ENCODE data around the gene MISFA.
"Not testable (repeated sequence)": the region's sequence is repeated elsewhere in the genome, so short reads cannot be mapped to it uniquely, and the experiment has no call there.

The MISFA gene

DNA sequence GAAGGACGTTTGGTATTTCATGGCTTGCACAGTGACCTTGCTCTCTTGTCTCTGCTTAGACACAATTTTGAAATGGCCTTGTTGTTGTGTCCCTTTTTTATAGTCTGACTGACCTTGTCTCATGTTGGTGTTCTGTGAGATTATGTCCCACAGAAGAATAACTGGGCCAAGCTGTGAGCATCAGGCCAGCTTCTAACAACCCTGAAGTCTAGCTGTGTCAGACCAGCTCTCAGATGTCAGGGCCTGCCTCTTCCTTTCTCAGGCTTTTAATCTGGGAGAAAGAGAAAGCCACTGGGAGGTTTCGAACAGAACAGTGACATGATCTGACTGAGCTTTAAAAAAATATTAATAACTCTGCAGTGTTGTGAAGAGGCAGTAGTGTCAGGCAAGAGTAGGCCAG is 9.0 kb upstream of the MISFA start:
- FAIRE-seq (peak; percentile 66), DNase-seq (ENCODE audit: insufficient read length) (no peak)
- TF ChIP-seq POLR2AphosphoS5 (IDR thresholded peaks at IDR 0.05; ENCODE audit: low read depth, low read length) = no peak
- TF ChIP-seq POLR2A (IDR thresholded peaks at IDR 0.05; ENCODE audit: low read depth, low read length) = no peak
- no peak for TF ChIP-seq TAF1 (IDR thresholded peaks at IDR 0.05; ENCODE audit: borderline replicate concordance, low read depth, low read length)

- DNase-seq (ENCODE audit: insufficient read length); FAIRE-seq: not testable (repeated sequence)
Measured at GRCh38 chr11:18594088-18594487, 5.5 kb upstream of the MISFA start.

GRCh38 chr11:18594999-18595749 is 4.4 kb upstream of the MISFA start:
- DNase-seq (ENCODE audit: insufficient read length) = no peak
- no peak for FAIRE-seq
- TF ChIP-seq POLR2A (IDR thresholded peaks at IDR 0.05; ENCODE audit: low read depth, low read length) = no peak
- TF ChIP-seq POLR2AphosphoS5 (IDR thresholded peaks at IDR 0.05; ENCODE audit: low read depth, low read length) = no peak
- no peak for TF ChIP-seq TAF1 (IDR thresholded peaks at IDR 0.05; ENCODE audit: borderline replicate concordance, low read depth, low read length)

DNA sequence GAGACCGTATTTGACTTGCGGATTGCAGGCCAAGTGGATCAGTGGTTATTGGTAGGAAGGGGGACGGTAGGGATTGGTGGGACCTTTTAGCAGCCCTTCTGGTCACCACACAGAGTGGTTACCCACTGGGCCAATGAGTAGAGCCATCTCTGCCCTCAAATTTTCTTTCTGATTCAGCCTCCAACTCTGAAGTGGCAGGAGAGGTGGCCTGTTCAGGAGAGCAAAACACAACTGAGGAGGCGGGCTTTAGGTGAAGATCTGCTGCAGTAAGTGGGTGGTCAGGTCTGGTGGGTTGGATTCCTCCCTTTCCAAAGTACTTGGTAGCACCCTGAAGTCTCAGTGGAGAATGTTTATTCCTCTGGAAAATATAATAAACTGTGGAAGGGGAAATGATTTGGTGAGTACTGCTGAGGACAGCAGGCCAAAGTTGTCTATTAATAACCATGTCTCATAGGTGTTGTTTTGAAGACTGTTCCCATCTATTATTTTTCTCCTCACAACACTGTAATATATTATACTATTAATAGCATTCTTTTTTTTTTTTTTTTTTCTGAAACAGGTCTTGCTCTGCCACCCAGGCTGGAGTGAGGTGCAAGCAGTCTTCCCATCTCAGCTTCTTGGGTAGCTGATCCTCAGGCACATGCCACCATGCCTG is 1.5 kb downstream of the MISFA start:
- FAIRE-seq = no peak
- no peak for DNase-seq (ENCODE audit: insufficient read length)
- TF ChIP-seq POLR2AphosphoS5 (IDR thresholded peaks at IDR 0.05; ENCODE audit: low read depth, low read length) = no peak
- no peak for TF ChIP-seq POLR2A (IDR thresholded peaks at IDR 0.05; ENCODE audit: low read depth, low read length)
- no peak for TF ChIP-seq TAF1 (IDR thresholded peaks at IDR 0.05; ENCODE audit: borderline replicate concordance, low read depth, low read length)

- FAIRE-seq (no peak), DNase-seq (ENCODE audit: insufficient read length) (no peak)
- TF ChIP-seq TAF1 (IDR thresholded peaks at IDR 0.05; ENCODE audit: borderline replicate concordance, low read depth, low read length) (no peak), POLR2AphosphoS5 (IDR thresholded peaks at IDR 0.05; ENCODE audit: low read depth, low read length) (no peak), POLR2A (IDR thresholded peaks at IDR 0.05; ENCODE audit: low read depth, low read length) (no peak)
Measured at GRCh38 chr11:18608376-18608775, 8.8 kb downstream of the MISFA start.

DNA sequence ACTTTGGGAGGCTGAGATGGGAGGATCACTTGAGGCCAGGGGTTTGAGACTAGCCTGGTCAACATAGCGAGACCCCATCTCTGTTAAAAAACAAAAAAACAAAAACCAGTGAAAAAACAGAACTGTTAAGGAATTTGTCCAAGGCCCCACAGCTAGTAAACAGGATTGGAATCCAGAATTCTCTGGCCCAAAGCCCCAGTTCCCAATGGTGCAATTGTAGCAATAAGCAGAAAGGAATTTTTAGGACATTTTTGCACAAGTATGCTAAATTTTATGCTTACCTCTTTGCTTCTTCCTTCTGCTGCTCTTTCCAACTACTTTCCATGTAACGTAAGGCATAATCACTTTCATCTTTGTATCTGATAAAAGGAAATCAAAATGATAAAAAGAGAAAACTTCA is 11.6 kb downstream of the MISFA start:
- FAIRE-seq = no peak
- no peak for TF ChIP-seq POLR2AphosphoS5 (IDR thresholded peaks at IDR 0.05; ENCODE audit: low read depth, low read length)
- no peak for TF ChIP-seq TAF1 (IDR thresholded peaks at IDR 0.05; ENCODE audit: borderline replicate concordance, low read depth, low read length)
- TF ChIP-seq POLR2A (IDR thresholded peaks at IDR 0.05; ENCODE audit: low read depth, low read length) = no peak
- DNase-seq (ENCODE audit: insufficient read length) = no peak

- FAIRE-seq (no peak), DNase-seq (ENCODE audit: insufficient read length) (no peak)
- TF ChIP-seq TAF1 (IDR thresholded peaks at IDR 0.05; ENCODE audit: borderline replicate concordance, low read depth, low read length) = no peak
- no peak for TF ChIP-seq POLR2A (IDR thresholded peaks at IDR 0.05; ENCODE audit: low read depth, low read length)
- TF ChIP-seq POLR2AphosphoS5 (IDR thresholded peaks at IDR 0.05; ENCODE audit: low read depth, low read length) = no peak
Measured at GRCh38 chr11:18612394-18612793, 12.8 kb downstream of the MISFA start.

GRCh38 chr11:18614667-18615066 is 15.1 kb downstream of the MISFA start:
- TF ChIP-seq TAF1 (IDR thresholded peaks at IDR 0.05; ENCODE audit: borderline replicate concordance, low read depth, low read length) (no peak), POLR2A (IDR thresholded peaks at IDR 0.05; ENCODE audit: low read depth, low read length) (no peak), POLR2AphosphoS5 (IDR thresholded peaks at IDR 0.05; ENCODE audit: low read depth, low read length) (no peak)
- FAIRE-seq (peak; percentile 21), DNase-seq (ENCODE audit: insufficient read length) (no peak)

GRCh38 chr11:18615628-18616392 is 16.2 kb downstream of the MISFA start:
- DNase-seq (ENCODE audit: insufficient read length) (peak; percentile 39), FAIRE-seq (peak; percentile 97)
- TF ChIP-seq POLR2AphosphoS5 (IDR thresholded peaks at IDR 0.05; ENCODE audit: low read depth, low read length) (no peak), POLR2A (IDR thresholded peaks at IDR 0.05; ENCODE audit: low read depth, low read length) (no peak), TAF1 (IDR thresholded peaks at IDR 0.05; ENCODE audit: borderline replicate concordance, low read depth, low read length) (no peak)

DNA sequence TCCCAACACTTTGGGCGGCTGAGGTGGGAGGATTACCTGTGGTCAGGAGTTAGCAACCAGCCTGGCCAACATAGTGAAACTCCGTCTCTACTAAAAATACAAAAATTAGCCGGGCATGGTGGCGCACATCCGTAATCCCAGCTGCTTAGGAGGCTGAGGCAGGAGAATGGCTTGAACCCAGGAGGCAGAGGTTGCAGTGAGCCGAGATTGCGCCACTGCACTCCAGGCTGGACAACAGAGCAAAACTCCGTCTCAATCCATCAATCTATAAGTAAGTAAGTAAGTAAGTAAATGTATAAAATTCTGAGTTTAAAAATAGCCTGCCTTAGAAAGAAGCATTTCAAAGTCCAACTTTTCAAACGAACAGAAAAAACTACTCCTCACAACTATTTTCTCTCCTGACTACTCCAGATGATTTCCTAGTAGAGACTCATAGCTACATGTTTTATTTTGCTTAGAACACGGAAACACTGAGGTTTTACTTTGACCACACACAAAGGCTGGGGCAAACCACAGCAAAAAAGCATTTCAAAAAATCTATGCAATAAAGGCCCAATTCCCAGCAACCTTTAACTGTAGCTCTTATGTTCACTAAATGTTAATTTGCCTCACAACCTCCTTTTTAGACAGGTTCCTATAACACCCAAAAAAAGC is 18.2 kb downstream of the MISFA start:
- FAIRE-seq (peak; percentile 84), DNase-seq (ENCODE audit: insufficient read length) (no peak)
- TF ChIP-seq TAF1 (IDR thresholded peaks at IDR 0.05; ENCODE audit: borderline replicate concordance, low read depth, low read length) (no peak), POLR2A (IDR thresholded peaks at IDR 0.05; ENCODE audit: low read depth, low read length) (no peak), POLR2AphosphoS5 (IDR thresholded peaks at IDR 0.05; ENCODE audit: low read depth, low read length) (no peak)

- FAIRE-seq (peak; percentile 36), DNase-seq (ENCODE audit: insufficient read length) (no peak)
- no peak for TF ChIP-seq TAF1 (IDR thresholded peaks at IDR 0.05; ENCODE audit: borderline replicate concordance, low read depth, low read length)
- no peak for TF ChIP-seq POLR2A (IDR thresholded peaks at IDR 0.05; ENCODE audit: low read depth, low read length)
Measured at GRCh38 chr11:18618342-18619025, 18.9 kb downstream of the MISFA start.

Measured in GM12892 (cell line).